K562 (cell line): Measurements from ENCODE around the gene SCAMP3. TPM values are rescaled to one million over a fixed set of nuclear protein-coding genes. Genes with fewer than 3 reads are reported as not detected.

Source experiments
- CCAR2 ChIP-seq: fragments of 200-400 bp; formaldehyde crosslinking; IDR thresholded peaks from 2 replicates; pipeline ENCODE4 v1.6.1; 2017; ENCODE audit warnings: mild to moderate bottlenecking, low read depth, low read length
- CXXC5 ChIP-seq: fragments of 250-450 bp; sonication (Bioruptor Pico); IDR thresholded peaks from 2 replicates; pipeline ENCODE4 v1.8.0; 2022; ENCODE audit warnings: inconsistent platforms, mild to moderate bottlenecking, moderate library complexity
- FOXK2 ChIP-seq, 2 experiments: fragments of 450-650 bp; IDR thresholded peaks in 1 of 2; conservative IDR thresholded peaks in 1 of 2; 2 replicates each; pipeline ENCODE4 v1.6.1; 2016; ENCODE audit warnings: low read depth in 2 of 2, mild to moderate bottlenecking in 1 of 2
- FUS ChIP-seq: fragments of 200-400 bp; formaldehyde crosslinking; optimal IDR thresholded peaks from 2 replicates; pipeline ENCODE3; 2017; ENCODE audit warnings: low read depth, low read length
- HCFC1 ChIP-seq: IDR thresholded peaks from 2 replicates; pipeline ENCODE4 v1.6.1; 2012; ENCODE audit warnings: low read depth, low read length, improper control_type of control experiment
- MECOM ChIP-seq: fragments of 250-450 bp; sonication (Bioruptor Pico); IDR thresholded peaks from 2 replicates; pipeline ENCODE4 v1.8.0; 2022; ENCODE audit warnings: inconsistent platforms
- RAD21 ChIP-seq, 2 experiments: fragments of 250-450 bp in 1 of 2; fragments of 450-650 bp in 1 of 2; sonication (Bioruptor Pico) in 1 of 2; formaldehyde crosslinking in 1 of 2; IDR thresholded peaks in 1 of 2; conservative IDR thresholded peaks in 1 of 2; 2 replicates each; pipeline versions ENCODE4 v1.4.0 to v1.8.0; 2020 to 2022; ENCODE audit warnings: mild to moderate bottlenecking in 2 of 2, moderate library complexity in 1 of 2
- RAD51 ChIP-seq: fragments of 450-650 bp; IDR thresholded peaks from 2 replicates; pipeline ENCODE4 v1.7.1; 2016; ENCODE audit warnings: low read depth, mild to moderate bottlenecking, borderline replicate concordance
- RBM22 ChIP-seq: fragments of 200-400 bp; formaldehyde crosslinking; IDR thresholded peaks from 2 replicates; pipeline ENCODE4 v1.6.1; 2018; ENCODE audit warnings: low read length, low read depth; ENCODE audit not compliant: poor library complexity, severe bottlenecking
- SMAD4 ChIP-seq: fragments of 250-450 bp; sonication (Bioruptor Pico); conservative IDR thresholded peaks from 2 replicates; pipeline ENCODE4 v1.8.0; 2021; ENCODE audit warnings: inconsistent platforms, mild to moderate bottlenecking, moderate library complexity
- SP2 ChIP-seq: IDR thresholded peaks from 2 replicates; pipeline ENCODE4 v1.6.1; 2011; ENCODE audit warnings: mild to moderate bottlenecking, low read depth, low read length, moderate library complexity; ENCODE audit not compliant: poor library complexity, severe bottlenecking; ENCODE audit errors: extremely low read depth
- TCF7L2 ChIP-seq: fragments of 150-350 bp; IDR thresholded peaks from 2 replicates; pipeline ENCODE4 v1.6.1; 2016; ENCODE audit warnings: low read depth, mild to moderate bottlenecking, low read length, moderate library complexity
- TEAD2 ChIP-seq: fragments of 450-650 bp; IDR thresholded peaks from 2 replicates; pipeline ENCODE4 v1.6.1; 2016; ENCODE audit warnings: missing genetic modification characterization, control low read depth, missing compliant biosample characterization
- ZBTB17 ChIP-seq: fragments of 450-650 bp; formaldehyde crosslinking; IDR thresholded peaks from 2 replicates; pipeline ENCODE4 v1.4.0; 2020; ENCODE audit warnings: mild to moderate bottlenecking
- ZNF124 ChIP-seq: sonication (generic); formaldehyde crosslinking; IDR thresholded peaks from 2 replicates; pipeline ENCODE4 v1.8.1; 2022; ENCODE audit warnings: missing genetic modification reagents
- ZNF175 ChIP-seq: fragments of 200-800 bp; sonication (Bioruptor generic); IDR thresholded peaks from 2 replicates; pipeline ENCODE4 v1.6.1; 2016; ENCODE audit warnings: low read depth, mild to moderate bottlenecking, missing genetic modification characterization, missing compliant biosample characterization
- polyA plus RNA-seq, 8 experiments: library from polyadenylated mRNA; depleted of rRNA in 4 of 8; stranded (reverse) in 5 of 8; unstranded in 3 of 8; fragments of >200 nt; fragmentation: Nextera tagmentation in 2 of 8; fragmentation: Illumina TruSeq in 1 of 8; extraction: Ambion mirVana in 2 of 8; extraction: Trizol in 1 of 8; gene quantifications; 2 replicates each; pipeline versions ENCODE4 v1.2.1 to v1.2.3, GENCODE V29; 2011 to 2014; ENCODE audit warnings: inconsistent platforms in 1 of 8, missing spikeins in 1 of 8
- total RNA-seq, 7 experiments: library from RNA; depleted of rRNA in 6 of 7; stranded (reverse); fragments of >200 nt in 6 of 7; fragmentation: Illumina TruSeq in 2 of 7; extraction: Trizol in 2 of 7; gene quantifications; 2 replicates each; pipeline versions ENCODE4 v1.2.1 to v1.2.3, GENCODE V29; 2011 to 2021; ENCODE audit warnings: low replicate concordance in 1 of 7
- TF ChIP-seq, protein P1 (sequence below): fragments of 450-650 bp; formaldehyde crosslinking; IDR thresholded peaks from 2 replicates; pipeline ENCODE4 v1.4.0; 2020; ENCODE audit warnings: mild to moderate bottlenecking, mixed read lengths
- TF ChIP-seq, protein P2 (sequence below), 2 experiments: fragments of 450-650 bp; formaldehyde crosslinking in 1 of 2; IDR thresholded peaks; 2 replicates each; pipeline versions ENCODE4 v1.4.0 to v1.6.1; 2014 to 2020; ENCODE audit warnings: mild to moderate bottlenecking in 2 of 2, borderline replicate concordance in 1 of 2, low read depth in 1 of 2

The SCAMP3 gene
- total and polyA plus RNA-seq, 9 of the 15 experiments (the other 6 are each of a cell fraction or from before 2014, with no cell fraction given), result 14.2 to 131 (median 86.1) TPM

DNA sequence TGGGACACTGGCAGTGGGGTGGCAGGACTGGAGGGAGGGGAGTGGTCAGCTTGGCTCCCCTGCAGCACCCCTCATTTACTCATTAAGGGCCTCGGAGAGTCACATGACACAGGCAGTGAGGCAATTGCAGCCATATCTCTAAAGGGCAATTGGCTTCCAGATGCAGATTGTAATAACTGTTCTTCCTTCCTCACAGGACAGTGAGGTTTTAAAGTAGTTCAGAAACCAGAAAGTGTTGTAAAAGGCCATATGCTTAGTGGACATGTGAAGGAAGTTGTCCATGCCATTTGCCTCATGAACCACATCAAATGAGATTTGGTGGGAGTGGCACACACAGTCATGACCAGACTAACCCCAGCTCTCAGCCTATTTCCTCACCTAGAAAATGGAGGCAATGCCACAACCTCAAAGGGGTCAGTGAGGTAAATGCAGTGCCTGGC is 42.5 kb downstream of the SCAMP3 start (continued):
- peak; percentile 21; the same call in 1 of the 2 replicates for TF ChIP-seq SMAD4 (CRISPR knock-in tag)
- peak; percentile 80 for TF ChIP-seq HCFC1
- TF ChIP-seq, protein P1, sequence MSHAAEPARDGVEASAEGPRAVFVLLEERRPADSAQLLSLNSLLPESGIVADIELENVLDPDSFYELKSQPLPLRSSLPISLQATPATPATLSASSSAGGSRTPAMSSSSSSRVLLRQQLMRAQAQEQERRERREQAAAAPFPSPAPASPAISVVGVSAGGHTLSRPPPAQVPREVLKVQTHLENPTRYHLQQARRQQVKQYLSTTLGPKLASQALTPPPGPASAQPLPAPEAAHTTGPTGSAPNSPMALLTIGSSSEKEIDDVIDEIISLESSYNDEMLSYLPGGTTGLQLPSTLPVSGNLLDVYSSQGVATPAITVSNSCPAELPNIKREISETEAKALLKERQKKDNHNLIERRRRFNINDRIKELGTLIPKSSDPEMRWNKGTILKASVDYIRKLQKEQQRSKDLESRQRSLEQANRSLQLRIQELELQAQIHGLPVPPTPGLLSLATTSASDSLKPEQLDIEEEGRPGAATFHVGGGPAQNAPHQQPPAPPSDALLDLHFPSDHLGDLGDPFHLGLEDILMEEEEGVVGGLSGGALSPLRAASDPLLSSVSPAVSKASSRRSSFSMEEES (CRISPR knock-in tag), result peak; percentile 97
- no peak for TF ChIP-seq TCF7L2
- 0 out of 2 replicates have a peak, but pooled peaks have one; percentile 26 for TF ChIP-seq ZBTB17
- TF ChIP-seq FOXK2 (conservative IDR thresholded peaks at IDR 0.05 in 1 of 2, IDR thresholded peaks at IDR 0.05 in 1 of 2; ENCODE audit: low read depth in 2 of 2), result peak in 1 of 2 experiments; percentile 13; a peak in 1 of 4 replicates
- TF ChIP-seq MECOM (CRISPR knock-in tag), result no peak
- no peak for TF ChIP-seq CCAR2
- peak; percentile 17; the same call in 1 of the 2 replicates for TF ChIP-seq CXXC5 (CRISPR knock-in tag)
- TF ChIP-seq RAD21 (CRISPR knock-in tag; conservative IDR thresholded peaks at IDR 0.05 in 1 of 2, IDR thresholded peaks at IDR 0.05 in 1 of 2), result 0 out of 4 replicates have a peak, but pooled peaks of 1 of the 2 experiments have one; percentile 7
- TF ChIP-seq RBM22, result no peak
- no peak for TF ChIP-seq ZNF124 (CRISPR knock-in tag)
- no peak for TF ChIP-seq TEAD2
- TF ChIP-seq RAD51, result peak; percentile 96
- TF ChIP-seq, protein P2, sequence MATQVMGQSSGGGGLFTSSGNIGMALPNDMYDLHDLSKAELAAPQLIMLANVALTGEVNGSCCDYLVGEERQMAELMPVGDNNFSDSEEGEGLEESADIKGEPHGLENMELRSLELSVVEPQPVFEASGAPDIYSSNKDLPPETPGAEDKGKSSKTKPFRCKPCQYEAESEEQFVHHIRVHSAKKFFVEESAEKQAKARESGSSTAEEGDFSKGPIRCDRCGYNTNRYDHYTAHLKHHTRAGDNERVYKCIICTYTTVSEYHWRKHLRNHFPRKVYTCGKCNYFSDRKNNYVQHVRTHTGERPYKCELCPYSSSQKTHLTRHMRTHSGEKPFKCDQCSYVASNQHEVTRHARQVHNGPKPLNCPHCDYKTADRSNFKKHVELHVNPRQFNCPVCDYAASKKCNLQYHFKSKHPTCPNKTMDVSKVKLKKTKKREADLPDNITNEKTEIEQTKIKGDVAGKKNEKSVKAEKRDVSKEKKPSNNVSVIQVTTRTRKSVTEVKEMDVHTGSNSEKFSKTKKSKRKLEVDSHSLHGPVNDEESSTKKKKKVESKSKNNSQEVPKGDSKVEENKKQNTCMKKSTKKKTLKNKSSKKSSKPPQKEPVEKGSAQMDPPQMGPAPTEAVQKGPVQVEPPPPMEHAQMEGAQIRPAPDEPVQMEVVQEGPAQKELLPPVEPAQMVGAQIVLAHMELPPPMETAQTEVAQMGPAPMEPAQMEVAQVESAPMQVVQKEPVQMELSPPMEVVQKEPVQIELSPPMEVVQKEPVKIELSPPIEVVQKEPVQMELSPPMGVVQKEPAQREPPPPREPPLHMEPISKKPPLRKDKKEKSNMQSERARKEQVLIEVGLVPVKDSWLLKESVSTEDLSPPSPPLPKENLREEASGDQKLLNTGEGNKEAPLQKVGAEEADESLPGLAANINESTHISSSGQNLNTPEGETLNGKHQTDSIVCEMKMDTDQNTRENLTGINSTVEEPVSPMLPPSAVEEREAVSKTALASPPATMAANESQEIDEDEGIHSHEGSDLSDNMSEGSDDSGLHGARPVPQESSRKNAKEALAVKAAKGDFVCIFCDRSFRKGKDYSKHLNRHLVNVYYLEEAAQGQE (IDR thresholded peaks at IDR 0.05; ENCODE audit: borderline replicate concordance), result peak; percentile 55; the same call in 1 of the 2 replicates
- TF ChIP-seq, protein P2 (CRISPR knock-in tag; IDR thresholded peaks at IDR 0.05; ENCODE audit: low read depth), result no peak
- no peak for TF ChIP-seq FUS
- peak; percentile 56; the same call in 1 of the 2 replicates for TF ChIP-seq ZNF175 (CRISPR knock-in tag)
- TF ChIP-seq SP2, result no peak
